H9 (cell line): ENCODE results near the gene OR2AJ1. TPM values are rescaled to one million over a fixed set of nuclear protein-coding genes. Genes with fewer than 3 reads are reported as not detected.

Source experiments
- DNase-seq: peaks from one replicate; pipeline ENCODE4 v3.0.0-alpha.2; 2017
- H2AFZ ChIP-seq: one replicate; pipeline ENCODE4 v1.6.1; 2013; ENCODE audit warnings: mild to moderate bottlenecking, low read length, control low read depth, moderate library complexity
- H2AK5ac ChIP-seq: 2 replicates; pipeline ENCODE4 v1.6.1; 2013; ENCODE audit warnings: low read length, control low read depth, mixed read lengths; ENCODE audit not compliant: insufficient read length
- H2BK120ac ChIP-seq: one replicate; pipeline ENCODE4 v1.6.1; 2013; ENCODE audit warnings: low read depth, mild to moderate bottlenecking, low read length, control low read depth, inconsistent platforms; ENCODE audit not compliant: poor library complexity, severe bottlenecking
- H2BK12ac ChIP-seq: 2 replicates; pipeline ENCODE4 v1.6.1; 2013; ENCODE audit warnings: low read length, control low read depth, mixed read lengths, low read depth; ENCODE audit not compliant: insufficient read length
- H2BK15ac ChIP-seq: 2 replicates; pipeline ENCODE4 v1.6.1; 2013; ENCODE audit warnings: low read depth, low read length, control low read depth
- H2BK20ac ChIP-seq: one replicate; pipeline ENCODE4 v1.6.1; 2013; ENCODE audit warnings: low read depth, mild to moderate bottlenecking, low read length, control low read depth, inconsistent platforms; ENCODE audit not compliant: poor library complexity, severe bottlenecking
- H2BK5ac ChIP-seq: 2 replicates; pipeline ENCODE4 v1.6.1; 2013; ENCODE audit warnings: low read length, control low read depth, mixed read lengths; ENCODE audit not compliant: insufficient read length
- H3K14ac ChIP-seq: 2 replicates; pipeline ENCODE4 v1.6.1; 2013; ENCODE audit warnings: low read length, control low read depth; ENCODE audit not compliant: insufficient read depth
- H3K18ac ChIP-seq: 2 replicates; pipeline ENCODE4 v1.6.1; 2013; ENCODE audit warnings: low read depth, mild to moderate bottlenecking, mixed read lengths, low read length, control low read depth; ENCODE audit not compliant: insufficient read length
- H3K23ac ChIP-seq: 2 replicates; pipeline ENCODE4 v1.6.1; 2013; ENCODE audit warnings: low read length, control low read depth, mixed read lengths, low read depth; ENCODE audit not compliant: insufficient read length
- H3K23me2 ChIP-seq: 2 replicates; pipeline ENCODE4 v1.6.1; 2013; ENCODE audit warnings: low read depth, mild to moderate bottlenecking, mixed read lengths, low read length, control low read depth; ENCODE audit not compliant: insufficient read length, poor library complexity, severe bottlenecking
- H3K27ac ChIP-seq: 2 replicates; pipeline ENCODE4 v1.5.1; 2013; ENCODE audit warnings: low read length, control low read depth, mixed read lengths, low read depth; ENCODE audit not compliant: insufficient read length
- H3K27me3 ChIP-seq: 2 replicates; pipeline ENCODE4 v1.6.1; 2013; ENCODE audit warnings: low read length, control low read depth, inconsistent platforms; ENCODE audit not compliant: insufficient read depth
- H3K4ac ChIP-seq: 2 replicates; pipeline ENCODE4 v1.6.1; 2013; ENCODE audit warnings: low read depth, mild to moderate bottlenecking, control low read depth, inconsistent platforms, low read length, moderate library complexity
- H3K4me1 ChIP-seq: 2 replicates; pipeline ENCODE4 v1.6.1; 2013; ENCODE audit warnings: low read length, control low read depth, inconsistent platforms; ENCODE audit not compliant: insufficient read depth
- H3K4me2 ChIP-seq: 2 replicates; pipeline ENCODE4 v1.6.1; 2013; ENCODE audit warnings: low read length, control low read depth, mixed read lengths; ENCODE audit not compliant: insufficient read length, insufficient read depth
- H3K56ac ChIP-seq: 2 replicates; pipeline ENCODE4 v1.6.1; 2013; ENCODE audit warnings: low read depth, mild to moderate bottlenecking, mixed read lengths, low read length, control low read depth; ENCODE audit not compliant: insufficient read length
- H3K79me1 ChIP-seq: 2 replicates; pipeline ENCODE4 v1.6.1; 2013; ENCODE audit warnings: low read depth, mild to moderate bottlenecking, moderate library complexity, low read length, control low read depth, inconsistent platforms; ENCODE audit not compliant: insufficient read depth, poor library complexity, severe bottlenecking
- H3K79me2 ChIP-seq: 2 replicates; pipeline ENCODE4 v1.6.1; 2013; ENCODE audit warnings: low read length, control low read depth, inconsistent platforms; ENCODE audit not compliant: insufficient read depth
- H3K9ac ChIP-seq: 2 replicates; pipeline ENCODE4 v1.6.1; 2013; ENCODE audit warnings: low read length, control low read depth, mixed read lengths; ENCODE audit not compliant: insufficient read length; ENCODE audit errors: extremely low read depth
- H3K9me3 ChIP-seq: one replicate; pipeline ENCODE4 v1.6.1; 2013; ENCODE audit warnings: low read depth, low read length, inconsistent platforms; ENCODE audit not compliant: control insufficient read depth
- H3T11ph ChIP-seq: one replicate; pipeline ENCODE4 v1.6.1; 2013; ENCODE audit warnings: mild to moderate bottlenecking, low read length, control low read depth, inconsistent platforms
- H4K20me1 ChIP-seq: one replicate; pipeline ENCODE4 v1.6.1; 2013; ENCODE audit not compliant: control insufficient read depth, insufficient read length, insufficient read depth
- H4K5ac ChIP-seq: 2 replicates; pipeline ENCODE4 v1.6.1; 2013; ENCODE audit warnings: low read depth, mild to moderate bottlenecking, mixed read lengths, low read length, control low read depth; ENCODE audit not compliant: insufficient read length
- H4K8ac ChIP-seq: replicated peaks from 2 replicates; pipeline ENCODE4 v1.6.1; 2013; ENCODE audit warnings: low read length, control low read depth, mixed read lengths, low read depth; ENCODE audit not compliant: insufficient read length
- H4K91ac ChIP-seq: 2 replicates; pipeline ENCODE4 v1.6.1; 2013; ENCODE audit warnings: low read depth, mild to moderate bottlenecking, moderate library complexity, mixed read lengths, low read length, control low read depth; ENCODE audit not compliant: insufficient read length
- H3K27ac Mint-ChIP-seq, 3 experiments: 2 replicates in 2 of 3; 3 replicates in 1 of 3; pipeline ENCODE4 v1.8.0; 2020 to 2021; ENCODE audit warnings: mixed read lengths in 3 of 3, mild to moderate bottlenecking in 1 of 3, moderate library complexity in 1 of 3
- H3K27me3 Mint-ChIP-seq: 2 replicates; pipeline ENCODE4 v1.8.0; 2021; ENCODE audit warnings: low read depth, mild to moderate bottlenecking, moderate library complexity, mixed read lengths
- H3K36me3 Mint-ChIP-seq, 3 experiments: 2 replicates in 2 of 3; 3 replicates in 1 of 3; pipeline ENCODE4 v1.8.0; 2020 to 2021; ENCODE audit warnings: low read depth in 3 of 3, mixed read lengths in 3 of 3; ENCODE audit not compliant: insufficient read depth in 1 of 3
- H3K4me1 Mint-ChIP-seq, 2 experiments: 2 replicates each; pipeline ENCODE4 v1.8.0; 2020; ENCODE audit warnings: mixed read lengths in 2 of 2
- H3K4me3 Mint-ChIP-seq, 2 experiments: 2 replicates in 1 of 2; 3 replicates in 1 of 2; pipeline ENCODE4 v1.8.0; 2020 to 2021; ENCODE audit warnings: mild to moderate bottlenecking in 2 of 2, mixed read lengths in 2 of 2, moderate library complexity in 1 of 2
- H3K9me3 Mint-ChIP-seq, 2 experiments: 2 replicates in 1 of 2; 3 replicates in 1 of 2; pipeline ENCODE4 v1.8.0; 2020; ENCODE audit warnings: mild to moderate bottlenecking in 2 of 2, mixed read lengths in 2 of 2, moderate library complexity in 1 of 2
- WGBS: extraction: QIAGEN DNeasy Blood & Tissue Kit; methylation state at CpG from one replicate; pipeline ENCODE4 v1.1.7; 2013; ENCODE audit warnings: missing lambda C conversion rate, low lambda C conversion rate, mixed read lengths; ENCODE audit not compliant: insufficient read length; ENCODE audit errors: extremely low coverage; 5-methylcytosine and 5-hydroxymethylcytosine counted together
- total RNA-seq: library from RNA; stranded (reverse); gene quantifications from 2 replicates; pipeline ENCODE4 v1.2.1, GENCODE V29; 2021
- TF ChIP-seq, protein P1 (sequence below): fragments of 200-600 bp; sonication (generic); conservative IDR thresholded peaks from 3 replicates; pipeline ENCODE4 v1.8.0; 2021; ENCODE audit warnings: antibody characterized with exemption, mild to moderate bottlenecking

Gene OR2AJ1
- total RNA-seq, 1 experiment from 2014 or later, result not detected

DNA sequence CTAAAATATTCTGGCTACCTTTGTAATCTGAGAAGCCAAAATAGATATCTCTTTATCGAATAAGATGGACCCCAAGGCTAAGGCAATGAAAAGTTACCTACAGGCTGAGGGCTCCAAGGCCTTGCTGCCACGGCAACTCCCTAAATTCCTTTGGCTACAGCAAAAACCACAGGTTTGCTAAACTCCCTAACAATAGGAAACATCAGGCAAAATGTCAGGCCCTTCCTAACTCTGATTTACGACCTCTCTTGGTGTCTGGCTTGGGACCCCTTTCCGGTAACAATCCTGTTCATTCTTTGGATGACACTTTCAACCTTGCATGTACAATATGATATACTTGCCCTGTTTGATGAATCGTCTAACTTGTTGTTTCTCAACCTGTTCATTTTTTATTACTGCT, 15.9 kb upstream of the OR2AJ1 start:
- H4K91ac ChIP-seq, result no peak overlapping the region
- TF ChIP-seq, protein P1, sequence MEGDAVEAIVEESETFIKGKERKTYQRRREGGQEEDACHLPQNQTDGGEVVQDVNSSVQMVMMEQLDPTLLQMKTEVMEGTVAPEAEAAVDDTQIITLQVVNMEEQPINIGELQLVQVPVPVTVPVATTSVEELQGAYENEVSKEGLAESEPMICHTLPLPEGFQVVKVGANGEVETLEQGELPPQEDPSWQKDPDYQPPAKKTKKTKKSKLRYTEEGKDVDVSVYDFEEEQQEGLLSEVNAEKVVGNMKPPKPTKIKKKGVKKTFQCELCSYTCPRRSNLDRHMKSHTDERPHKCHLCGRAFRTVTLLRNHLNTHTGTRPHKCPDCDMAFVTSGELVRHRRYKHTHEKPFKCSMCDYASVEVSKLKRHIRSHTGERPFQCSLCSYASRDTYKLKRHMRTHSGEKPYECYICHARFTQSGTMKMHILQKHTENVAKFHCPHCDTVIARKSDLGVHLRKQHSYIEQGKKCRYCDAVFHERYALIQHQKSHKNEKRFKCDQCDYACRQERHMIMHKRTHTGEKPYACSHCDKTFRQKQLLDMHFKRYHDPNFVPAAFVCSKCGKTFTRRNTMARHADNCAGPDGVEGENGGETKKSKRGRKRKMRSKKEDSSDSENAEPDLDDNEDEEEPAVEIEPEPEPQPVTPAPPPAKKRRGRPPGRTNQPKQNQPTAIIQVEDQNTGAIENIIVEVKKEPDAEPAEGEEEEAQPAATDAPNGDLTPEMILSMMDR, result no peak
- H3K27me3 Mint-ChIP-seq, result no peaks in the 10 kb centered on the region; the same call in 1 of the 2 replicates
- H2AK5ac ChIP-seq, result no peak overlapping the region
- H3K79me1 ChIP-seq, result no peaks in the 10 kb centered on the region
- H3K9me3 ChIP-seq, result no peaks in the 10 kb centered on the region
- H3K4me1 ChIP-seq, result no peaks in the 10 kb centered on the region; the same call in 1 of the 2 replicates
- no CpG with 5 or more reads among the region's 5 CpGs for WGBS
- H3T11ph ChIP-seq, result no peak overlapping the region
- peaks cover 9 to 34% (median 15%) of the 10 kb centered on the region in 3 experiments for H3K36me3 Mint-ChIP-seq
- H3K14ac ChIP-seq, result no peak overlapping the region
- no peak overlapping the region for H3K9ac ChIP-seq
- no peaks in the 10 kb centered on the region for H3K79me2 ChIP-seq
- H2BK20ac ChIP-seq, result no peak overlapping the region
- no peak overlapping the region for H3K4me3 Mint-ChIP-seq
- no peak overlapping the region for H3K27ac ChIP-seq
- no peak overlapping the region for H4K5ac ChIP-seq
- H3K23ac ChIP-seq, result no peak overlapping the region
- no peak overlapping the region for H2BK120ac ChIP-seq
- no peak overlapping the region for H3K4me2 ChIP-seq
- H3K4me1 Mint-ChIP-seq, result peaks cover 20 to 22% of the 10 kb centered on the region in 2 experiments
- no peak overlapping the region for H3K56ac ChIP-seq
- H3K27ac Mint-ChIP-seq, result no peak overlapping the region
- H3K18ac ChIP-seq, result no peak overlapping the region
- no peaks in the 10 kb centered on the region for H3K27me3 ChIP-seq
- H2BK12ac ChIP-seq, result no peak overlapping the region
- H2BK5ac ChIP-seq, result no peak overlapping the region
- H4K8ac ChIP-seq, result no peak overlapping the region
- H3K4ac ChIP-seq, result no peak overlapping the region
- H2BK15ac ChIP-seq, result no peak overlapping the region
- H2AFZ ChIP-seq, result no peak overlapping the region
- peaks cover 80 to 85% of the 10 kb centered on the region in 2 experiments for H3K9me3 Mint-ChIP-seq
- H4K20me1 ChIP-seq, result no peaks in the 10 kb centered on the region
- DNase-seq, result no peak
- H3K23me2 ChIP-seq, result no peaks in the 10 kb centered on the region
